Esophagus muscularis mucosa (tissue), 4 donors: ENCODE measurements around the gene RGP1. TPM values are rescaled to one million over a fixed set of nuclear protein-coding genes. Genes with fewer than 3 reads are reported as not detected.

Experiments used
- DNase-seq: peaks from one replicate; pipeline ENCODE4 v3.0.0-alpha.2; 2017; ENCODE audit errors: extremely low spot score
- H3K27ac ChIP-seq, 4 donors: fragments of 200-600 bp; sonication (generic); replicated peaks in 1 of 4; 1 replicate in 3 of 4; 2 replicates in 1 of 4; pipeline ENCODE4 v1.5.1; 2016 to 2019; ENCODE audit warnings: mild to moderate bottlenecking in 1 of 4
- H3K27me3 ChIP-seq, 4 donors: fragments of 200-600 bp; sonication (generic); one replicate each; pipeline versions ENCODE4 v1.5.1 to v1.6.0; 2016 to 2019
- H3K36me3 ChIP-seq, 4 donors: fragments of 200-600 bp; sonication (generic); one replicate each; pipeline ENCODE4 v1.5.1; 2016 to 2019
- H3K4me1 ChIP-seq, 4 donors: fragments of 200-600 bp; sonication (generic); one replicate each; pipeline ENCODE4 v1.5.1; 2016 to 2019
- H3K4me3 ChIP-seq, 4 donors: fragments of 200-600 bp; sonication (generic); 1 replicate in 2 of 4; 2 replicates in 2 of 4; pipeline ENCODE4 v1.5.1; 2016 to 2019; ENCODE audit warnings: mild to moderate bottlenecking in 4 of 4, moderate library complexity in 1 of 4
- H3K9me3 ChIP-seq, 4 donors: fragments of 200-600 bp; sonication (generic); 1 replicate in 3 of 4; 2 replicates in 1 of 4; pipeline ENCODE4 v1.5.1; 2016 to 2019
- CTCF ChIP-seq, 3 experiments: fragments of 200-600 bp in 2 of 3; fragments of 450-650 bp in 1 of 3; sonication (generic) in 2 of 3; IDR thresholded peaks; one replicate each; pipeline ENCODE4 v1.5.1; 2017 to 2019; ENCODE audit warnings: antibody characterized with exemption in 3 of 3, mild to moderate bottlenecking in 2 of 3, moderate library complexity in 1 of 3
- EP300 ChIP-seq: sonication (generic); formaldehyde crosslinking; IDR thresholded peaks from one replicate; pipeline ENCODE4 v1.6.1; 2017; ENCODE audit warnings: antibody characterized with exemption
- POLR2A ChIP-seq: fragments of 450-650 bp; IDR thresholded peaks from one replicate; pipeline ENCODE4 v1.6.1; 2017; ENCODE audit warnings: antibody characterized with exemption, moderate library complexity, mild to moderate bottlenecking, low read depth
- POLR2AphosphoS5 ChIP-seq, 2 donors: sonication (generic); formaldehyde crosslinking; IDR thresholded peaks; one replicate each; pipeline ENCODE4 v1.6.1; 2017; ENCODE audit warnings: antibody characterized with exemption in 2 of 2
- WGBS: methylation state at CpG from one replicate; pipeline ENCODE4 v1.1.5; 2018; 5-methylcytosine and 5-hydroxymethylcytosine counted together
- intact Hi-C: fragments of 100-400 bp; cut with DNase I; formaldehyde crosslinking; loops from one replicate; pipeline ENCODE4 v1.15.1; 2023
- total RNA-seq, 4 donors: library from RNA; depleted of rRNA; stranded (reverse); fragments of >200 nt; gene quantifications; one replicate each; pipeline versions ENCODE4 v1.1.0 to v1.2.1, GENCODE V29; 2016

Gene RGP1
- total RNA-seq, 4 donors from 2014 or later: 22.0 to 31.8 (median 26.8) TPM

- 93% methylated on average over 15 of the region's 26 CpGs for WGBS
- peaks cover 0 to 25% (median 1%) of the 10 kb centered on the region in 4 donors for H3K4me1 ChIP-seq
- TF ChIP-seq CTCF (IDR thresholded peaks at IDR 0.05) (no peak), POLR2AphosphoS5 (IDR thresholded peaks at IDR 0.05) (peak in 1 of 2 donors; percentile 10)
- peaks cover 100% of the 10 kb centered on the region in 4 donors for H3K36me3 ChIP-seq
- H3K27me3 ChIP-seq: no peaks in the 10 kb centered on the region
- H3K9me3 ChIP-seq: no peaks in the 10 kb centered on the region
- H3K4me3 ChIP-seq: no peak overlapping the region
- DNase-seq: no peak
- H3K27ac ChIP-seq: peak overlapping the region; percentile 69 to 98 (median 96)
- intact Hi-C loops: no loop called here
Observed at GRCh38 chr9:35703906-35704672, 45.0 kb upstream of the RGP1 start.

- WGBS: 75% methylated on average over 5 of the region's 8 CpGs
- H3K27ac ChIP-seq: peak overlapping the region; percentile 69 to 98 (median 96)
- intact Hi-C loops: no loop called here
- no peaks in the 10 kb centered on the region for H3K27me3 ChIP-seq
- peaks cover 0 to 14% (median 0%) of the 10 kb centered on the region in 4 donors for H3K4me1 ChIP-seq
- no peak for DNase-seq
- no peak overlapping the region for H3K4me3 ChIP-seq
- TF ChIP-seq POLR2A (no peak), EP300 (no peak), POLR2AphosphoS5 (IDR thresholded peaks at IDR 0.05) (no peak), CTCF (IDR thresholded peaks at IDR 0.05) (no peak)
- peaks cover 98 to 100% (median 100%) of the 10 kb centered on the region in 4 donors for H3K36me3 ChIP-seq
- H3K9me3 ChIP-seq: no peaks in the 10 kb centered on the region
Observed at GRCh38 chr9:35705372-35705771, 43.7 kb upstream of the RGP1 start.

GRCh38 chr9:35705836-35706430 lies 43.2 kb upstream of the RGP1 start:
- intact Hi-C loops: no loop called here
- H3K4me3 ChIP-seq: no peak overlapping the region
- WGBS: 89% methylated on average over 6 of the region's 7 CpGs
- peaks cover 98 to 100% (median 100%) of the 10 kb centered on the region in 4 donors for H3K36me3 ChIP-seq
- no peaks in the 10 kb centered on the region for H3K9me3 ChIP-seq
- no peaks in the 10 kb centered on the region for H3K27me3 ChIP-seq
- TF ChIP-seq EP300 (no peak), CTCF (IDR thresholded peaks at IDR 0.05) (no peak), POLR2AphosphoS5 (IDR thresholded peaks at IDR 0.05) (no peak), POLR2A (no peak)
- peak overlapping the region; percentile 69 to 98 (median 96) for H3K27ac ChIP-seq
- no peak for DNase-seq
- peaks cover 0 to 14% (median 0%) of the 10 kb centered on the region in 4 donors for H3K4me1 ChIP-seq

DNA sequence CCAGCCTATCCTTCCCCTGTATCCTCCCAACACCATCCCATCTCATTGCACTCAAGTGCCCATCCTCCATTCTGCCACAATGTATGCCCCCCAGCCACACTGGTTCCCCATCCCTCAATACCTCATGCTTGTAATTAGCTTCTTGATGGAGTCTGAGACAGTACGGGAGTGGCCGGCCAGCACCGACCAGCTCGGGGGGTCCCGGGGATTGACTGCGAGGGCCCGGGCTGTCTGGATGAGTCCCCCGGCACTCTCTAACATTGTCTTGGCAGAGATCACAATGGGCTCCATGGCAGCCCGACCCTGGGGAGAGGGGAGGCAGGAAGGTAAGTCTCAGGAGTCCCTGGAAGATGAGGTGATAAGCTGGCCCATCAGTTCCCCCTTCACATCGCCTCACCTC lies 42.1 kb upstream of the RGP1 start:
- no peaks in the 10 kb centered on the region for H3K27me3 ChIP-seq
- peak overlapping the region; percentile 69 to 98 (median 96) for H3K27ac ChIP-seq
- no peak overlapping the region for H3K4me3 ChIP-seq
- peaks cover 0 to 9% (median 0%) of the 10 kb centered on the region in 4 donors for H3K4me1 ChIP-seq
- no peaks in the 10 kb centered on the region for H3K9me3 ChIP-seq
- intact Hi-C loops: no loop called here
- WGBS: 87% methylated on average over 6 of the region's 10 CpGs
- DNase-seq: no peak
- H3K36me3 ChIP-seq: peaks cover 98 to 100% (median 100%) of the 10 kb centered on the region in 4 donors
- TF ChIP-seq POLR2AphosphoS5 (IDR thresholded peaks at IDR 0.05) (no peak), CTCF (IDR thresholded peaks at IDR 0.05) (no peak), POLR2A (no peak), EP300 (no peak)
